Parathyroid adenoma (tissue), 2 donors: ENCODE data around the gene DHRS9.

Experiments used
- H2AFZ ChIP-seq: fragments of 300-600 bp; sonication (generic); one replicate; pipeline ENCODE4 v1.7.0; 2017; ENCODE audit warnings: antibody characterized with exemption, mild to moderate bottlenecking
- H3K27ac ChIP-seq: fragments of 300-600 bp; sonication (generic); one replicate; pipeline ENCODE4 v1.7.0; 2017
- H3K27me3 ChIP-seq: fragments of 300-600 bp; sonication (generic); one replicate; pipeline ENCODE4 v1.7.0; 2017; ENCODE audit warnings: low read length; ENCODE audit not compliant: control insufficient read depth, insufficient read depth
- H3K36me3 ChIP-seq: fragments of 300-600 bp; sonication (generic); one replicate; pipeline ENCODE4 v1.7.0; 2017; ENCODE audit warnings: low read length; ENCODE audit not compliant: control insufficient read depth, insufficient read depth
- H3K4me1 ChIP-seq: fragments of 300-600 bp; sonication (generic); one replicate; pipeline ENCODE4 v1.7.0; 2017; ENCODE audit warnings: control low read depth
- H3K4me2 ChIP-seq: fragments of 300-600 bp; sonication (generic); one replicate; pipeline ENCODE4 v1.7.0; 2017; ENCODE audit warnings: low read length
- H3K4me3 ChIP-seq: fragments of 300-600 bp; sonication (generic); one replicate; pipeline ENCODE4 v1.7.0; 2017; ENCODE audit warnings: low read depth, low read length
- H3K79me2 ChIP-seq: fragments of 300-600 bp; sonication (generic); one replicate; pipeline ENCODE4 v1.7.0; 2017; ENCODE audit warnings: control low read depth
- H3K9ac ChIP-seq: fragments of 300-600 bp; sonication (generic); one replicate; pipeline ENCODE4 v1.7.0; 2017; ENCODE audit warnings: mild to moderate bottlenecking
- H3K9me3 ChIP-seq: fragments of 300-600 bp; sonication (generic); one replicate; pipeline ENCODE4 v1.7.0; 2017; ENCODE audit warnings: low read length; ENCODE audit not compliant: control insufficient read depth
- TF ChIP-seq, protein P1 (sequence below): fragments of 300-600 bp; sonication (generic); IDR thresholded peaks from one replicate; pipeline ENCODE4 v1.7.0; 2017; ENCODE audit warnings: antibody characterized with exemption, mild to moderate bottlenecking
- donor health status: primary hyperparathyroidism.

Gene DHRS9

DNA sequence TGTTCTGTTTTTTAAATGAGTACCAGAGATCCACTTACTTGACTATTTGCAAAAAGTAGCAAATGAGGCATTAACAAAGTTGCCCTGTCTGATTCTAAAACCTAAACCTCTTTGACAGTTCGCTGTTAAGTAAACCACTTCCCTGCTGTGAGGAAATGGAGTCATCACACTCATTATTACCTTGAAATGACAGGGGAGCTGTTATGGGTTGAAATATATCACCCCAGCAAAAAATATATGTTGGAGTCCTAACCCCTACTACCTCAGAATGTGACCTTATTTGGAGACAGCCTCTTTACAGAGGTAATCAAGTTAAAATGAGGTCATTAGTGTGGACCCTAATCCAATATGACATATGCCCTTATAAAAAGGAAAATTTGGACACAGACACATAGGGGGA, 36.1 kb downstream of the DHRS9 start:
- H3K4me3 ChIP-seq: no peak overlapping the region
- H3K4me1 ChIP-seq: no peaks in the 10 kb centered on the region
- no peaks in the 10 kb centered on the region for H3K9me3 ChIP-seq
- no peaks in the 10 kb centered on the region for H3K36me3 ChIP-seq
- no peak overlapping the region for H3K4me2 ChIP-seq
- H3K27me3 ChIP-seq: no peaks in the 10 kb centered on the region
- H3K79me2 ChIP-seq: no peaks in the 10 kb centered on the region
- H2AFZ ChIP-seq: no peak overlapping the region
- no peak overlapping the region for H3K27ac ChIP-seq
- TF ChIP-seq, protein P1, sequence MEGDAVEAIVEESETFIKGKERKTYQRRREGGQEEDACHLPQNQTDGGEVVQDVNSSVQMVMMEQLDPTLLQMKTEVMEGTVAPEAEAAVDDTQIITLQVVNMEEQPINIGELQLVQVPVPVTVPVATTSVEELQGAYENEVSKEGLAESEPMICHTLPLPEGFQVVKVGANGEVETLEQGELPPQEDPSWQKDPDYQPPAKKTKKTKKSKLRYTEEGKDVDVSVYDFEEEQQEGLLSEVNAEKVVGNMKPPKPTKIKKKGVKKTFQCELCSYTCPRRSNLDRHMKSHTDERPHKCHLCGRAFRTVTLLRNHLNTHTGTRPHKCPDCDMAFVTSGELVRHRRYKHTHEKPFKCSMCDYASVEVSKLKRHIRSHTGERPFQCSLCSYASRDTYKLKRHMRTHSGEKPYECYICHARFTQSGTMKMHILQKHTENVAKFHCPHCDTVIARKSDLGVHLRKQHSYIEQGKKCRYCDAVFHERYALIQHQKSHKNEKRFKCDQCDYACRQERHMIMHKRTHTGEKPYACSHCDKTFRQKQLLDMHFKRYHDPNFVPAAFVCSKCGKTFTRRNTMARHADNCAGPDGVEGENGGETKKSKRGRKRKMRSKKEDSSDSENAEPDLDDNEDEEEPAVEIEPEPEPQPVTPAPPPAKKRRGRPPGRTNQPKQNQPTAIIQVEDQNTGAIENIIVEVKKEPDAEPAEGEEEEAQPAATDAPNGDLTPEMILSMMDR: no peak
- no peak overlapping the region for H3K9ac ChIP-seq

DNA sequence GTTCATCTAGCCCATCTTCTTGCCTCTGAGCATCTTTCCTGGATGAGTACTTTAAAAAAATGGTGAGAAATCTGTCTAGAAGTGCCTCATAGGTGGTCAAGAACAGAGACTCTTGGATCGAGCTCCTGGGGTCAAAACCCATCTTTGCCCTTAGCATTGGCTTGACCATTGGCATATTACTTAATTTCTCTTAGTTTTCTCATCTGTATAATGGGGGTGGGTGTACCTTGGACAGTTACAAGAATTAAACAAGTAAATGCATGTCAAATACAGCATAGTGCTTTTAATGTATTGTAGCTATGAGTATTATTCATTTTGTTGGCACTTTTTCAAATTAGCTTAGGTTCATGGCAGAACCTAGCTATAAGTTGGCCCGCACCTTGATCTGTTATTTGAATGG, 36.8 kb downstream of the DHRS9 start:
- no peak overlapping the region for H3K9ac ChIP-seq
- H3K27me3 ChIP-seq: no peaks in the 10 kb centered on the region
- no peaks in the 10 kb centered on the region for H3K36me3 ChIP-seq
- TF ChIP-seq, protein P1: no peak
- H3K9me3 ChIP-seq: no peaks in the 10 kb centered on the region
- H3K4me2 ChIP-seq: no peak overlapping the region
- no peak overlapping the region for H3K4me3 ChIP-seq
- no peak overlapping the region for H3K27ac ChIP-seq
- no peaks in the 10 kb centered on the region for H3K79me2 ChIP-seq
- no peaks in the 10 kb centered on the region for H3K4me1 ChIP-seq
- H2AFZ ChIP-seq: no peak overlapping the region

DNA sequence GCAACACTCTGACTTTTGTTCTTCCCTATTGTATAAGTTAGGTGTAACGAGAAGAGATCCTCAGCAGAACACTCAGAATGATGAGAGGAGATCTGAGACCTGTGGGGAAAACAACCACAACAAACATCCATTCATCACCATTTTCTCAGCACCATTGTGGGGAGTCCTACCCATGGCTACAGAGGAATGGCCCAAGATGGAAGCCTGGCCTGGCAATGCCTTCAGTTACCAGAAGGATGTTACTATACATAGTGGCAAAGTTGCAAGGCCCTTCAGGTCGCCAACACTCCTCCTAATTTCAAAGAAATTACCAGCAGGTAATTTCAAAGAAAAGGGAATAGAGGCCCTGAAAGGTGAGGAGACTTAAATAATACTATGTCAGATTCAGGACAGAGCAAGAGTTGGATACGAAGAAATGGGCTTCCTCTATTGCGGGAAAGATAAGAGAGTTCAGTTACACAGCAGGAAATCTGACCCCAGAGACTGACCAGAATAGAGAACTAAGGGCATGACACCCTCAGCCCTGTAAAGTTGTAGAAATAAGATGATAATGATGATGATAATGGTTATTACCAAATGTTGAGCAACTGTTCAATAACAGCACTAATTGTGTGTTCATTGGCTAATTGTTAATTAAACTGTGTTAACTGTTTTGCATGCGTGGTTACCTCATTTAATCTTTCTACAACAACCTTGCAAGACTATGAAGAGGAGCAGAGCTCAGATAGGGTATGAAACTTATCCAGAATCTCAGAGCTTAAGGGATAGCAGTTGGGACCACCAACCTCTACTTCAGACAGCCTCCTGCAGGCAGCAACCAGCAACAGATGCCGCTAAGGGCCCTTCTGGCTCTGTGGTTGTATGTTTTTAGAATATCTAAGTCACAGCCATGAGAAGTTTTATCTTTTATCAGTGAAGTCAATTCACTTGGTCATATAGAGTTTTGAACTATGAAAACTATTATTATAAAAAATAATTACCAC, 37.5 kb downstream of the DHRS9 start:
- no peaks in the 10 kb centered on the region for H3K36me3 ChIP-seq
- H3K27ac ChIP-seq: no peak overlapping the region
- no peak overlapping the region for H3K4me2 ChIP-seq
- H3K4me3 ChIP-seq: no peak overlapping the region
- H2AFZ ChIP-seq: no peak overlapping the region
- H3K9me3 ChIP-seq: no peaks in the 10 kb centered on the region
- no peak overlapping the region for H3K9ac ChIP-seq
- TF ChIP-seq, protein P1: no peak
- no peaks in the 10 kb centered on the region for H3K27me3 ChIP-seq
- no peaks in the 10 kb centered on the region for H3K4me1 ChIP-seq
- H3K79me2 ChIP-seq: no peaks in the 10 kb centered on the region

DNA sequence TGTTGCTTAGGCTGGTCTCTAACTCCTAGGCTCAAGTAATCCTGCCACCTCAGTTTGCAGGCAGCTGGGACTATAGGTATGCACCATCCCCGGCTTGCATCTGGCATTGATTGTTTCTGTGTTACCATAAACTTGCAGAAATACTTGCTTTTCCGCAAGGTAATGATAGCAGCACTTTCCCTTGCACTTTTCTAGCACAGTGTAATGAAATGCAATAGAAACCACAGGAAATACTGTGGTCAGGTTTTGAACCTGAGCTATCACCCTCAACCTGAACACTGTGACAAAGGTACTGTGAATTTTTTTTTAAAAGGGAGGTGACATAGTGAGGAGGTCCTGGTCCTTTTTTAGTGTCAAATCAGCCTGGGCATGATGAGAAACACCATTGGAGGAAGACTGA, 38.3 kb downstream of the DHRS9 start:
- Histone ChIP-seq H3K4me3 (no peak overlapping the region), H3K27ac (no peak overlapping the region), H3K9ac (no peak overlapping the region), H3K36me3 (no peaks in the 10 kb centered on the region), H3K79me2 (no peaks in the 10 kb centered on the region), H2AFZ (no peak overlapping the region), H3K27me3 (no peaks in the 10 kb centered on the region), H3K4me1 (no peaks in the 10 kb centered on the region), H3K4me2 (no peak overlapping the region), H3K9me3 (no peaks in the 10 kb centered on the region)
- TF ChIP-seq, protein P1: no peak
